HFF-Myc (cell line): ENCODE data around the gene RNF112.

Source experiments
- DNase-seq: peaks from one replicate; pipeline ENCODE4 v3.0.0-alpha.2; 2011; ENCODE audit warnings: low read depth; ENCODE audit errors: extremely low read depth
- H3K4me3 ChIP-seq: replicated peaks from 2 replicates; pipeline ENCODE4 v1.5.1; 2011; ENCODE audit warnings: low read depth, mild to moderate bottlenecking, control low read depth, low read length
- CTCF ChIP-seq: IDR thresholded peaks from 2 replicates; pipeline ENCODE4 v1.5.1; 2012; ENCODE audit warnings: mild to moderate bottlenecking, low read depth, low read length, control low read depth; ENCODE audit errors: missing control alignments

Gene RNF112

GRCh38 chr17:19364699-19365498 lies 46.1 kb upstream of the RNF112 start:
- H3K4me3 ChIP-seq = no peak overlapping the region
- no peak for DNase-seq
- TF ChIP-seq CTCF = no peak

GRCh38 chr17:19365499-19365817 lies 45.6 kb upstream of the RNF112 start:
- no peak for TF ChIP-seq CTCF
- no peak for DNase-seq

GRCh38 chr17:19365833-19366636 lies 45.0 kb upstream of the RNF112 start:
- no peak for TF ChIP-seq CTCF
- H3K4me3 ChIP-seq = no peak overlapping the region
- DNase-seq = no peak

More at GRCh38 chr17:19365499-19365817, 45.6 kb upstream of the RNF112 start:
- H3K4me3 ChIP-seq = no peak overlapping the region

- DNase-seq = no peak
- H3K4me3 ChIP-seq = no peak overlapping the region
- TF ChIP-seq CTCF = no peak
Observed at GRCh38 chr17:19366637-19366972, 44.4 kb upstream of the RNF112 start.

- no peak overlapping the region for H3K4me3 ChIP-seq
- DNase-seq = no peak
- TF ChIP-seq CTCF = no peak
Observed at GRCh38 chr17:19368229-19368628, 42.8 kb upstream of the RNF112 start.

GRCh38 chr17:19369107-19369778 lies 41.8 kb upstream of the RNF112 start:
- no peak for DNase-seq
- H3K4me3 ChIP-seq = no peak overlapping the region
- TF ChIP-seq CTCF = no peak
